H9 (cell line): ENCODE data around the gene SOBP. TPM values are rescaled to one million over a fixed set of nuclear protein-coding genes. Genes with fewer than 3 reads are reported as not detected.

Source experiments
- DNase-seq: peaks from one replicate; pipeline ENCODE4 v3.0.0-alpha.2; 2017
- H2AFZ ChIP-seq: one replicate; pipeline ENCODE4 v1.6.1; 2013; ENCODE audit warnings: mild to moderate bottlenecking, low read length, control low read depth, moderate library complexity
- H2AK5ac ChIP-seq: 2 replicates; pipeline ENCODE4 v1.6.1; 2013; ENCODE audit warnings: low read length, control low read depth, mixed read lengths; ENCODE audit not compliant: insufficient read length
- H2BK120ac ChIP-seq: one replicate; pipeline ENCODE4 v1.6.1; 2013; ENCODE audit warnings: low read depth, mild to moderate bottlenecking, low read length, control low read depth, inconsistent platforms; ENCODE audit not compliant: poor library complexity, severe bottlenecking
- H2BK12ac ChIP-seq: 2 replicates; pipeline ENCODE4 v1.6.1; 2013; ENCODE audit warnings: low read length, control low read depth, mixed read lengths, low read depth; ENCODE audit not compliant: insufficient read length
- H2BK15ac ChIP-seq: 2 replicates; pipeline ENCODE4 v1.6.1; 2013; ENCODE audit warnings: low read depth, low read length, control low read depth
- H2BK20ac ChIP-seq: one replicate; pipeline ENCODE4 v1.6.1; 2013; ENCODE audit warnings: low read depth, mild to moderate bottlenecking, low read length, control low read depth, inconsistent platforms; ENCODE audit not compliant: poor library complexity, severe bottlenecking
- H2BK5ac ChIP-seq: 2 replicates; pipeline ENCODE4 v1.6.1; 2013; ENCODE audit warnings: low read length, control low read depth, mixed read lengths; ENCODE audit not compliant: insufficient read length
- H3K14ac ChIP-seq: 2 replicates; pipeline ENCODE4 v1.6.1; 2013; ENCODE audit warnings: low read length, control low read depth; ENCODE audit not compliant: insufficient read depth
- H3K18ac ChIP-seq: 2 replicates; pipeline ENCODE4 v1.6.1; 2013; ENCODE audit warnings: low read depth, mild to moderate bottlenecking, mixed read lengths, low read length, control low read depth; ENCODE audit not compliant: insufficient read length
- H3K23ac ChIP-seq: 2 replicates; pipeline ENCODE4 v1.6.1; 2013; ENCODE audit warnings: low read length, control low read depth, mixed read lengths, low read depth; ENCODE audit not compliant: insufficient read length
- H3K23me2 ChIP-seq: 2 replicates; pipeline ENCODE4 v1.6.1; 2013; ENCODE audit warnings: low read depth, mild to moderate bottlenecking, mixed read lengths, low read length, control low read depth; ENCODE audit not compliant: insufficient read length, poor library complexity, severe bottlenecking
- H3K27ac ChIP-seq: 2 replicates; pipeline ENCODE4 v1.5.1; 2013; ENCODE audit warnings: low read length, control low read depth, mixed read lengths, low read depth; ENCODE audit not compliant: insufficient read length
- H3K27me3 ChIP-seq: 2 replicates; pipeline ENCODE4 v1.6.1; 2013; ENCODE audit warnings: low read length, control low read depth, inconsistent platforms; ENCODE audit not compliant: insufficient read depth
- H3K4ac ChIP-seq: 2 replicates; pipeline ENCODE4 v1.6.1; 2013; ENCODE audit warnings: low read depth, mild to moderate bottlenecking, control low read depth, inconsistent platforms, low read length, moderate library complexity
- H3K4me1 ChIP-seq: 2 replicates; pipeline ENCODE4 v1.6.1; 2013; ENCODE audit warnings: low read length, control low read depth, inconsistent platforms; ENCODE audit not compliant: insufficient read depth
- H3K4me2 ChIP-seq: 2 replicates; pipeline ENCODE4 v1.6.1; 2013; ENCODE audit warnings: low read length, control low read depth, mixed read lengths; ENCODE audit not compliant: insufficient read length, insufficient read depth
- H3K56ac ChIP-seq: 2 replicates; pipeline ENCODE4 v1.6.1; 2013; ENCODE audit warnings: low read depth, mild to moderate bottlenecking, mixed read lengths, low read length, control low read depth; ENCODE audit not compliant: insufficient read length
- H3K79me1 ChIP-seq: 2 replicates; pipeline ENCODE4 v1.6.1; 2013; ENCODE audit warnings: low read depth, mild to moderate bottlenecking, moderate library complexity, low read length, control low read depth, inconsistent platforms; ENCODE audit not compliant: insufficient read depth, poor library complexity, severe bottlenecking
- H3K79me2 ChIP-seq: 2 replicates; pipeline ENCODE4 v1.6.1; 2013; ENCODE audit warnings: low read length, control low read depth, inconsistent platforms; ENCODE audit not compliant: insufficient read depth
- H3K9ac ChIP-seq: 2 replicates; pipeline ENCODE4 v1.6.1; 2013; ENCODE audit warnings: low read length, control low read depth, mixed read lengths; ENCODE audit not compliant: insufficient read length; ENCODE audit errors: extremely low read depth
- H3K9me3 ChIP-seq: one replicate; pipeline ENCODE4 v1.6.1; 2013; ENCODE audit warnings: low read depth, low read length, inconsistent platforms; ENCODE audit not compliant: control insufficient read depth
- H3T11ph ChIP-seq: one replicate; pipeline ENCODE4 v1.6.1; 2013; ENCODE audit warnings: mild to moderate bottlenecking, low read length, control low read depth, inconsistent platforms
- H4K20me1 ChIP-seq: one replicate; pipeline ENCODE4 v1.6.1; 2013; ENCODE audit not compliant: control insufficient read depth, insufficient read length, insufficient read depth
- H4K5ac ChIP-seq: 2 replicates; pipeline ENCODE4 v1.6.1; 2013; ENCODE audit warnings: low read depth, mild to moderate bottlenecking, mixed read lengths, low read length, control low read depth; ENCODE audit not compliant: insufficient read length
- H4K8ac ChIP-seq: replicated peaks from 2 replicates; pipeline ENCODE4 v1.6.1; 2013; ENCODE audit warnings: low read length, control low read depth, mixed read lengths, low read depth; ENCODE audit not compliant: insufficient read length
- H4K91ac ChIP-seq: 2 replicates; pipeline ENCODE4 v1.6.1; 2013; ENCODE audit warnings: low read depth, mild to moderate bottlenecking, moderate library complexity, mixed read lengths, low read length, control low read depth; ENCODE audit not compliant: insufficient read length
- H3K27ac Mint-ChIP-seq, 3 experiments: 2 replicates in 2 of 3; 3 replicates in 1 of 3; pipeline ENCODE4 v1.8.0; 2020 to 2021; ENCODE audit warnings: mixed read lengths in 3 of 3, mild to moderate bottlenecking in 1 of 3, moderate library complexity in 1 of 3
- H3K27me3 Mint-ChIP-seq: 2 replicates; pipeline ENCODE4 v1.8.0; 2021; ENCODE audit warnings: low read depth, mild to moderate bottlenecking, moderate library complexity, mixed read lengths
- H3K36me3 Mint-ChIP-seq, 3 experiments: 2 replicates in 2 of 3; 3 replicates in 1 of 3; pipeline ENCODE4 v1.8.0; 2020 to 2021; ENCODE audit warnings: low read depth in 3 of 3, mixed read lengths in 3 of 3; ENCODE audit not compliant: insufficient read depth in 1 of 3
- H3K4me1 Mint-ChIP-seq, 2 experiments: 2 replicates each; pipeline ENCODE4 v1.8.0; 2020; ENCODE audit warnings: mixed read lengths in 2 of 2
- H3K4me3 Mint-ChIP-seq, 2 experiments: 2 replicates in 1 of 2; 3 replicates in 1 of 2; pipeline ENCODE4 v1.8.0; 2020 to 2021; ENCODE audit warnings: mild to moderate bottlenecking in 2 of 2, mixed read lengths in 2 of 2, moderate library complexity in 1 of 2
- H3K9me3 Mint-ChIP-seq, 2 experiments: 2 replicates in 1 of 2; 3 replicates in 1 of 2; pipeline ENCODE4 v1.8.0; 2020; ENCODE audit warnings: mild to moderate bottlenecking in 2 of 2, mixed read lengths in 2 of 2, moderate library complexity in 1 of 2
- WGBS: extraction: QIAGEN DNeasy Blood & Tissue Kit; methylation state at CpG from one replicate; pipeline ENCODE4 v1.1.7; 2013; ENCODE audit warnings: missing lambda C conversion rate, low lambda C conversion rate, mixed read lengths; ENCODE audit not compliant: insufficient read length; ENCODE audit errors: extremely low coverage; 5-methylcytosine and 5-hydroxymethylcytosine counted together
- total RNA-seq: library from RNA; stranded (reverse); gene quantifications from 2 replicates; pipeline ENCODE4 v1.2.1, GENCODE V29; 2021
- TF ChIP-seq, protein P1 (sequence below): fragments of 200-600 bp; sonication (generic); conservative IDR thresholded peaks from 3 replicates; pipeline ENCODE4 v1.8.0; 2021; ENCODE audit warnings: antibody characterized with exemption, mild to moderate bottlenecking

The SOBP gene
- total RNA-seq, 1 experiment from 2014 or later, result 4.3 TPM

DNA sequence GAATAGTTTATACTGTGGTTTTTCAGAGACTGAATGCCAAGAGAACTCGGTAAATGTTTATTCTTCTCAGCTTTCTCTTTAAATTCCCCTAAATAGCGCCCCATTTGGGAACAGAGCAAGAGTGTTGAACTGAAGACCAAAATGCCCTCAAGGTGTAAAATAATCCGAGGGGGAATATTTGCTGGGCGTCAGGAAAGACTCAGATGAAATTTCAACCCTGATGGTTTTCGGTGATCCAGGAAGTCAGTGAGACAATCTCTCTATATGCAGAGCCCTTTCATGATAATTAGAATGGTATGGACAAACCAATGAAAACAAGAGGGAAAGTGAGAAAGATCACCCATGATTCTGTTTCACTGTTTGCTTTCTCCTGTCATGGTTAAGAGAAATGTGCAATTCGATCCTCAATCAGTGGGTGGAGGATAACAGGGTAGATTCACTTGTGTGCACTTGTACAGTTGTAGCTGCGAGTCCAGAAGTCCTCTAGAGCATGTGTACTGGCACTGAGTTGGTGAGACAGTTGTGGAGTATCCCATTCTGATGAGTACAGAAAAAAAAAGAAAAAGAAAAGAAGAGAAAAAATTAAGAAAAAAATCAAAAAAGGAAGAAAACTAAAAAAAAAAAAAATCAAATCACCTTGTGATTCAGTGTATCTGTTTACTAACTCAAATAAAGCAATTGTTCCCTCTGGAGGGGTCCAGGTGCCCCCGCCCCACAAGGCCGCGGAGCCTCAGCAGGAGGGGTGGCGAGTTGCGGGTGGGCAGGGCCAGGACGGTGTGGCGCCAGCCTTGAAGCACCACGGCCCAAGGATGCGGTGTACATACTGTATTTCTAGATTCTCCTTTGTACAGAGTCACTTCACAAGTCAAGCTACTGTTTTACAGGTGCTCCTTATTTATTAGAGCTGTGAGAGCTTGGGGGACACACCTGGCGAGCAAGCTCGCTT, 169.3 kb downstream of the SOBP start:
- Histone ChIP-seq H3K23ac (no peak overlapping the region), H3K56ac (no peak overlapping the region), H3K27ac (no peak overlapping the region), H2BK15ac (no peak overlapping the region), H2BK5ac (no peak overlapping the region), H4K91ac (no peak overlapping the region), H4K20me1 (no peaks in the 10 kb centered on the region), H3K9ac (no peak overlapping the region), H3K18ac (no peak overlapping the region), H3K27me3 (no peaks in the 10 kb centered on the region), H2AFZ (no peak overlapping the region), H3K79me2 (no peaks in the 10 kb centered on the region), H2BK120ac (no peak overlapping the region), H3K23me2 (no peaks in the 10 kb centered on the region), H3K79me1 (no peaks in the 10 kb centered on the region), H2BK20ac (no peak overlapping the region), H4K5ac (no peak overlapping the region), H3K9me3 (no peaks in the 10 kb centered on the region), H2BK12ac (no peak overlapping the region), H3K4me2 (no peak overlapping the region), H3T11ph (no peak overlapping the region), H3K4me1 (0 out of 2 replicates have a peak, but pooled peaks cover 2% of the 10 kb centered on the region), H3K14ac (no peak overlapping the region), H2AK5ac (no peak overlapping the region), H3K4ac (no peak overlapping the region), H4K8ac (no peak overlapping the region)
- H3K36me3 Mint-ChIP-seq, result no peaks in the 10 kb centered on the region
- no CpG with 5 or more reads among the region's 18 CpGs for WGBS
- H3K27me3 Mint-ChIP-seq, result no peaks in the 10 kb centered on the region
- no peak overlapping the region for H3K4me3 Mint-ChIP-seq
- peaks cover 45 to 46% of the 10 kb centered on the region in 2 experiments for H3K4me1 Mint-ChIP-seq
- H3K9me3 Mint-ChIP-seq, result no peaks in the 10 kb centered on the region
- no peak for DNase-seq
- TF ChIP-seq, protein P1, sequence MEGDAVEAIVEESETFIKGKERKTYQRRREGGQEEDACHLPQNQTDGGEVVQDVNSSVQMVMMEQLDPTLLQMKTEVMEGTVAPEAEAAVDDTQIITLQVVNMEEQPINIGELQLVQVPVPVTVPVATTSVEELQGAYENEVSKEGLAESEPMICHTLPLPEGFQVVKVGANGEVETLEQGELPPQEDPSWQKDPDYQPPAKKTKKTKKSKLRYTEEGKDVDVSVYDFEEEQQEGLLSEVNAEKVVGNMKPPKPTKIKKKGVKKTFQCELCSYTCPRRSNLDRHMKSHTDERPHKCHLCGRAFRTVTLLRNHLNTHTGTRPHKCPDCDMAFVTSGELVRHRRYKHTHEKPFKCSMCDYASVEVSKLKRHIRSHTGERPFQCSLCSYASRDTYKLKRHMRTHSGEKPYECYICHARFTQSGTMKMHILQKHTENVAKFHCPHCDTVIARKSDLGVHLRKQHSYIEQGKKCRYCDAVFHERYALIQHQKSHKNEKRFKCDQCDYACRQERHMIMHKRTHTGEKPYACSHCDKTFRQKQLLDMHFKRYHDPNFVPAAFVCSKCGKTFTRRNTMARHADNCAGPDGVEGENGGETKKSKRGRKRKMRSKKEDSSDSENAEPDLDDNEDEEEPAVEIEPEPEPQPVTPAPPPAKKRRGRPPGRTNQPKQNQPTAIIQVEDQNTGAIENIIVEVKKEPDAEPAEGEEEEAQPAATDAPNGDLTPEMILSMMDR, result no peak
- H3K27ac Mint-ChIP-seq, result peak overlapping the region in 1 of 3 experiments; percentile 72; a peak in 1 of 7 replicates
